ENCODE data around the gene UGT3A1.

DNA sequence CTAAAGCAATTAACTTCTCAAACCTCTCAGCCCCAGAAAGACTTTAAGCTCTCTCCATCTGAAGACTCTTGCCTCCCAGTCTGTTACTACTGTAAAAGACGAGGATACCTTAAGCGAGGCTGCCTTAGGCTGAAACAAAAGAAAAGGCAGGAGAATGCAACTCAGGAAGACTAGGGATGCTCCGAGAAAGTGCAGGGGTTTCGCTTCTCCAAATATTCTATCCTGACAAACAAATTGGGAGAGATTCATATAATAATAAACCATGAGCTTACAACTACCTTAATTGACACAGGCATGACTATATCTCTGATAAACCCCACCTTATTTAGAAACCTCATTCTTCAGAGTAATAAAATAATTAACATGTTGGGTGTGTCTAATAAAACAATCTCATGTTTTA, 4.9 kb upstream of the UGT3A1 start:
- no peak for TF ChIP-seq RORB (CRISPR knock-in tag; IDR thresholded peaks at IDR 0.05)
- TF ChIP-seq, protein P1, sequence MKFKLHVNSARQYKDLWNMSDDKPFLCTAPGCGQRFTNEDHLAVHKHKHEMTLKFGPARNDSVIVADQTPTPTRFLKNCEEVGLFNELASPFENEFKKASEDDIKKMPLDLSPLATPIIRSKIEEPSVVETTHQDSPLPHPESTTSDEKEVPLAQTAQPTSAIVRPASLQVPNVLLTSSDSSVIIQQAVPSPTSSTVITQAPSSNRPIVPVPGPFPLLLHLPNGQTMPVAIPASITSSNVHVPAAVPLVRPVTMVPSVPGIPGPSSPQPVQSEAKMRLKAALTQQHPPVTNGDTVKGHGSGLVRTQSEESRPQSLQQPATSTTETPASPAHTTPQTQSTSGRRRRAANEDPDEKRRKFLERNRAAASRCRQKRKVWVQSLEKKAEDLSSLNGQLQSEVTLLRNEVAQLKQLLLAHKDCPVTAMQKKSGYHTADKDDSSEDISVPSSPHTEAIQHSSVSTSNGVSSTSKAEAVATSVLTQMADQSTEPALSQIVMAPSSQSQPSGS (CRISPR knock-in tag; IDR thresholded peaks at IDR 0.05; ENCODE audit: borderline replicate concordance, low read depth) = no peak
- no peak for TF ChIP-seq STAT6 (CRISPR knock-in tag; conservative IDR thresholded peaks at IDR 0.05; ENCODE audit: low read depth)
- TF ChIP-seq CTCF (IDR thresholded peaks at IDR 0.05) = no peak
- no peak for TF ChIP-seq NR3C1 (CRISPR knock-in tag; conservative IDR thresholded peaks at IDR 0.05; ENCODE audit: low read depth)
- no peak for TF ChIP-seq MLX (CRISPR knock-in tag; IDR thresholded peaks at IDR 0.05)
- TF ChIP-seq ZNF281 (CRISPR knock-in tag; IDR thresholded peaks at IDR 0.05) = no peak
- TF ChIP-seq JUN (CRISPR knock-in tag; IDR thresholded peaks at IDR 0.05) = no peak

Measured in WTC11 (cell line).